Neural cell (in vitro differentiated cells): ENCODE measurements around the gene HOXC6. TPM values are rescaled to one million over a fixed set of nuclear protein-coding genes. Genes with fewer than 3 reads are reported as not detected.

Source experiments
- H2AFZ ChIP-seq: fragments of 200-600, 300-800 bp; sonication (generic), shearing (Covaris generic); 2 replicates; pipeline ENCODE4 v1.6.0; 2014; ENCODE audit warnings: low read depth, mild to moderate bottlenecking, antibody characterized with exemption, low read length, moderate library complexity
- H3F3A ChIP-seq: fragments of 200-600 bp; shearing (Covaris generic); 2 replicates; pipeline ENCODE4 v1.6.1; 2016; ENCODE audit warnings: mild to moderate bottlenecking, moderate library complexity, mixed read lengths, antibody characterized with exemption, low read length; ENCODE audit not compliant: insufficient read depth, poor library complexity, severe bottlenecking
- H3K27ac ChIP-seq: fragments of 200-600, 300-800 bp; sonication (generic), shearing (Covaris generic); 2 replicates; pipeline ENCODE4 v1.5.1; 2014; ENCODE audit warnings: mild to moderate bottlenecking, low read length, moderate library complexity
- H3K27me3 ChIP-seq: fragments of 300-800, 200-600 bp; sonication (generic), shearing (Covaris generic); 2 replicates; pipeline ENCODE4 v1.6.0; 2014; ENCODE audit warnings: mild to moderate bottlenecking, low read depth, low read length, moderate library complexity; ENCODE audit not compliant: insufficient read depth
- H3K36me3 ChIP-seq: fragments of 300-800, 200-600 bp; sonication (generic), shearing (Covaris generic); 2 replicates; pipeline ENCODE4 v1.5.1; 2014; ENCODE audit warnings: mild to moderate bottlenecking, antibody characterized with exemption, low read length, moderate library complexity; ENCODE audit not compliant: insufficient read depth
- H3K4me2 ChIP-seq: fragments of 300-800, 200-600 bp; sonication (generic), shearing (Covaris generic); 2 replicates; pipeline ENCODE4 v1.6.0; 2014; ENCODE audit warnings: mild to moderate bottlenecking, low read length
- H3K4me3 ChIP-seq: fragments of 300-800, 200-600 bp; sonication (generic), shearing (Covaris generic); 2 replicates; pipeline ENCODE4 v1.5.1; 2014; ENCODE audit warnings: mild to moderate bottlenecking, low read length, moderate library complexity
- H3K79me2 ChIP-seq: fragments of 200-600 bp; shearing (Covaris generic); replicated peaks from 2 replicates; pipeline ENCODE4 v1.6.0; 2014; ENCODE audit warnings: mild to moderate bottlenecking, low read length, moderate library complexity; ENCODE audit not compliant: insufficient read depth
- H3K9ac ChIP-seq: fragments of 300-800, 200-600 bp; sonication (generic), shearing (Covaris generic); 2 replicates; pipeline ENCODE4 v1.6.1; 2016; ENCODE audit warnings: mild to moderate bottlenecking, low read length, mixed read lengths
- H3K9me2 ChIP-seq: fragments of 200-600 bp; shearing (Covaris generic); 2 replicates; pipeline ENCODE4 v1.6.1; 2016; ENCODE audit warnings: mild to moderate bottlenecking, low read length, mixed read lengths; ENCODE audit not compliant: insufficient read depth
- H3K9me3 ChIP-seq: fragments of 200-600, 300-800 bp; sonication (generic), shearing (Covaris generic); 2 replicates; pipeline ENCODE4 v1.6.1; 2016; ENCODE audit warnings: mild to moderate bottlenecking, mixed run types, low read length, moderate library complexity, mixed read lengths
- H4K20me1 ChIP-seq: fragments of 200-600 bp; shearing (Covaris generic); 2 replicates; pipeline ENCODE4 v1.6.1; 2016; ENCODE audit warnings: mild to moderate bottlenecking, mixed run types; ENCODE audit not compliant: insufficient read depth
- CTCF ChIP-seq: fragments of 450-650 bp; IDR thresholded peaks from 2 replicates; pipeline ENCODE4 v1.5.1; 2014; ENCODE audit warnings: antibody characterized with exemption, mild to moderate bottlenecking, moderate library complexity; ENCODE audit not compliant: poor library complexity, severe bottlenecking
- EP300 ChIP-seq: fragments of 450-650 bp; conservative IDR thresholded peaks from 2 replicates; pipeline ENCODE4 v1.6.1; 2014; ENCODE audit warnings: antibody characterized with exemption, mild to moderate bottlenecking, moderate library complexity; ENCODE audit not compliant: poor library complexity, severe bottlenecking
- EZH2 ChIP-seq: fragments of 200-600, 300-800 bp; shearing (Covaris generic), sonication (generic); IDR thresholded peaks from 2 replicates; pipeline ENCODE4 v1.6.1; 2014; ENCODE audit warnings: antibody characterized with exemption, low read length, borderline replicate concordance, mild to moderate bottlenecking; ENCODE audit not compliant: insufficient read depth, poor library complexity, severe bottlenecking
- MXI1 ChIP-seq: fragments of 450-650 bp; conservative IDR thresholded peaks from 2 replicates; pipeline ENCODE4 v1.6.1; 2014; ENCODE audit warnings: antibody characterized with exemption, mild to moderate bottlenecking; ENCODE audit not compliant: poor library complexity, severe bottlenecking
- POLR2AphosphoS5 ChIP-seq: IDR thresholded peaks from 2 replicates; pipeline ENCODE4 v1.6.1; 2012
- RAD21 ChIP-seq: fragments of 450-650 bp; conservative IDR thresholded peaks from 2 replicates; pipeline ENCODE4 v1.6.1; 2014; ENCODE audit warnings: antibody characterized with exemption, mild to moderate bottlenecking, moderate library complexity
- REST ChIP-seq: IDR thresholded peaks from 2 replicates; pipeline ENCODE4 v1.6.1; 2012; ENCODE audit warnings: borderline replicate concordance
- SMC3 ChIP-seq: fragments of 450-650 bp; conservative IDR thresholded peaks from 2 replicates; pipeline ENCODE4 v1.6.1; 2014; ENCODE audit warnings: antibody characterized with exemption, mild to moderate bottlenecking, moderate library complexity; ENCODE audit not compliant: poor library complexity
- TAF1 ChIP-seq: IDR thresholded peaks from 2 replicates; pipeline ENCODE4 v1.6.1; 2012; ENCODE audit warnings: low read depth
- polyA plus RNA-seq: library from polyadenylated mRNA; depleted of rRNA; stranded (reverse); fragments of >200 nt; gene quantifications from 2 replicates; pipeline ENCODE4 v1.2.3, GENCODE V29; 2014

The HOXC6 gene
- polyA plus RNA-seq, 1 donor from 2014 or later = not detected

GRCh38 chr12:54058128-54058768 lies 30.0 kb downstream of the HOXC6 start:
- Histone ChIP-seq H3K4me3 (no peak overlapping the region), H3K27ac (no peak overlapping the region)

GRCh38 chr12:54059668-54060067 lies 31.4 kb downstream of the HOXC6 start:
- H3K9me3 ChIP-seq = no peaks in the 10 kb centered on the region
- H3K27ac ChIP-seq = no peak overlapping the region
- H3K9me2 ChIP-seq = no peaks in the 10 kb centered on the region
- H3K9ac ChIP-seq = no peak overlapping the region
- no peaks in the 10 kb centered on the region for H3K36me3 ChIP-seq
- no peaks in the 10 kb centered on the region for H4K20me1 ChIP-seq
- H3K79me2 ChIP-seq = no peaks in the 10 kb centered on the region
- peaks cover 99% of the 10 kb centered on the region for H3K27me3 ChIP-seq
- no peak overlapping the region for H2AFZ ChIP-seq
- H3K4me2 ChIP-seq = no peak overlapping the region
- H3F3A ChIP-seq = no peaks in the 10 kb centered on the region
- no peak overlapping the region for H3K4me3 ChIP-seq
- TF ChIP-seq CTCF (no peak), POLR2AphosphoS5 (no peak), REST (no peak), RAD21 (no peak), MXI1 (no peak), EZH2 (no peak)

More at GRCh38 chr12:54058128-54058768, 30.0 kb downstream of the HOXC6 start:
- TF ChIP-seq RAD21 (no peak), REST (no peak), SMC3 (no peak), TAF1 (no peak), POLR2AphosphoS5 (no peak), EZH2 (no peak), EP300 (no peak), CTCF (no peak)
- Histone ChIP-seq H3K27me3 (peaks cover 99% of the 10 kb centered on the region), H3F3A (no peaks in the 10 kb centered on the region), H3K36me3 (no peaks in the 10 kb centered on the region), H2AFZ (no peak overlapping the region), H3K4me2 (no peak overlapping the region), H3K79me2 (no peaks in the 10 kb centered on the region), H3K9me3 (no peaks in the 10 kb centered on the region), H3K9ac (no peak overlapping the region), H3K9me2 (no peaks in the 10 kb centered on the region), H4K20me1 (no peaks in the 10 kb centered on the region)
